Measurements from ENCODE around the gene EBNA1BP2.
"Not testable (repeated sequence)": the region's sequence is repeated elsewhere in the genome, so short reads cannot be mapped to it uniquely, and the experiment has no call there.

Gene EBNA1BP2

GRCh38 chr1:43119928-43120586 lies 52.0 kb downstream of the EBNA1BP2 start:
- DNase-seq (ENCODE audit: low read depth): not testable (repeated sequence)
